HL-60 (cell line): Measurements from ENCODE around the gene CCDC174.

Source experiments
- DNase-seq, 2 experiments: peaks; one replicate each; pipeline ENCODE4 v3.0.0-alpha.2; 2010 to 2020; ENCODE audit warnings: low read depth in 1 of 2, low spot score in 1 of 2
- H3K27ac ChIP-seq: fragments of 250-450 bp; sonication (Bioruptor Pico); replicated peaks from 2 replicates; pipeline ENCODE4 v1.5.1; 2020; ENCODE audit warnings: mild to moderate bottlenecking, moderate library complexity
- H3K27me3 ChIP-seq: fragments of 250-450 bp; sonication (Bioruptor Pico); 2 replicates; pipeline ENCODE4 v1.5.1; 2021; ENCODE audit warnings: mild to moderate bottlenecking, moderate library complexity; ENCODE audit not compliant: insufficient read depth, poor library complexity, severe bottlenecking
- H3K4me3 ChIP-seq: replicated peaks from 2 replicates; pipeline ENCODE4 v1.5.1; 2011; ENCODE audit warnings: mild to moderate bottlenecking, control low read depth, low read length; ENCODE audit not compliant: insufficient read depth
- GABPA ChIP-seq: IDR thresholded peaks from 2 replicates; pipeline ENCODE4 v1.6.1; 2012; ENCODE audit warnings: low read depth
- POLR2AphosphoS5 ChIP-seq: IDR thresholded peaks from 2 replicates; pipeline ENCODE4 v1.6.1; 2012; ENCODE audit warnings: low read depth
- SPI1 ChIP-seq: IDR thresholded peaks from 2 replicates; pipeline ENCODE4 v1.6.1; 2012; ENCODE audit warnings: low read depth, mild to moderate bottlenecking, borderline replicate concordance
- TF ChIP-seq, protein P1 (sequence below): IDR thresholded peaks from one replicate; pipeline ENCODE4 v1.5.1; 2011; ENCODE audit warnings: low read length, control low read depth, inconsistent platforms; ENCODE audit not compliant: insufficient read depth
- TF ChIP-seq, protein P2 (sequence below): IDR thresholded peaks from 2 replicates; pipeline ENCODE4 v1.6.1; 2012; ENCODE audit warnings: low read depth; ENCODE audit not compliant: insufficient replicate concordance

CCDC174 gene

DNA sequence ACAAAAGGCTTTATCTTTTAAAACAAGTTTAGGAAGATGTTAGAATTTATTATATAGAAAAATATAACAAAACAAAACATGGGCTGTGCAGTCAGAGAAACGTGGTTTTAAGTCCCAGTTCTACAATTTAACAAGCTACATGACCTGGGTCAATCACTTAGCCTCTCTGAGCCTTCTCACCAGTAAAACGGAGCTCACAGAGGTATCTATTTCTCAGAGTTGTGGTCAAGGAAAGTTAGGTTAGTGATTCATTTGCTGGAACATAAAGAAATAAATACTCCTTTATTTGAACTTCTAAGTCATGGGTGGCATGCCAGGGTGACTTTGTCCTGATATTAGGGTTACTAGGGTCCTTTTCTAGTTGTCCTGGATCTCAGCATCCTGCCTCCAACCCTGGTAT lies 10.8 kb upstream of the CCDC174 start:
- TF ChIP-seq, protein P1, sequence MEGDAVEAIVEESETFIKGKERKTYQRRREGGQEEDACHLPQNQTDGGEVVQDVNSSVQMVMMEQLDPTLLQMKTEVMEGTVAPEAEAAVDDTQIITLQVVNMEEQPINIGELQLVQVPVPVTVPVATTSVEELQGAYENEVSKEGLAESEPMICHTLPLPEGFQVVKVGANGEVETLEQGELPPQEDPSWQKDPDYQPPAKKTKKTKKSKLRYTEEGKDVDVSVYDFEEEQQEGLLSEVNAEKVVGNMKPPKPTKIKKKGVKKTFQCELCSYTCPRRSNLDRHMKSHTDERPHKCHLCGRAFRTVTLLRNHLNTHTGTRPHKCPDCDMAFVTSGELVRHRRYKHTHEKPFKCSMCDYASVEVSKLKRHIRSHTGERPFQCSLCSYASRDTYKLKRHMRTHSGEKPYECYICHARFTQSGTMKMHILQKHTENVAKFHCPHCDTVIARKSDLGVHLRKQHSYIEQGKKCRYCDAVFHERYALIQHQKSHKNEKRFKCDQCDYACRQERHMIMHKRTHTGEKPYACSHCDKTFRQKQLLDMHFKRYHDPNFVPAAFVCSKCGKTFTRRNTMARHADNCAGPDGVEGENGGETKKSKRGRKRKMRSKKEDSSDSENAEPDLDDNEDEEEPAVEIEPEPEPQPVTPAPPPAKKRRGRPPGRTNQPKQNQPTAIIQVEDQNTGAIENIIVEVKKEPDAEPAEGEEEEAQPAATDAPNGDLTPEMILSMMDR, result no peak
- no peak for DNase-seq
- Histone ChIP-seq H3K4me3 (no peak overlapping the region), H3K27ac (no peak overlapping the region), H3K27me3 (no peaks in the 10 kb centered on the region)

DNA sequence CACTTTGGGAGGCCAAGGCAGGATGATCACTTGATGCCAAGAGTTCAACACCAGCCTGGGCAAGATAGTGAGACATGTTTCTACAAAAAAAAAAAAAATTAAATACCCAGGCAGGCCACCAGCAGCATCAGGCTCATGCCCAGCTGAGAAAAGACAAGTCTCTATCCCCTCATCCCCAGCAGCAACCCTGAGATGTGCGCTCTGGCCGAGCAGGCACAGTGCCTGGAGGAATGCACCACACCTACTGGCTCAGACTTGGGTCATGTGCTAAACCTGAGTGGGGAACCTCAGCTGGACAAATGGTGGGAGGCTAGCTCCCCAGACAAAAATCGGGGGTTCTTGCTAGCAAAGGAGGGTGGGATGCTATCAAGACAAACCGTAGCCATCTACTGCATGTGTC lies 10.2 kb upstream of the CCDC174 start:
- DNase-seq, result no peak
- Histone ChIP-seq H3K4me3 (no peak overlapping the region), H3K27me3 (no peaks in the 10 kb centered on the region), H3K27ac (no peak overlapping the region)
- no peak for TF ChIP-seq SPI1
- TF ChIP-seq, protein P2, sequence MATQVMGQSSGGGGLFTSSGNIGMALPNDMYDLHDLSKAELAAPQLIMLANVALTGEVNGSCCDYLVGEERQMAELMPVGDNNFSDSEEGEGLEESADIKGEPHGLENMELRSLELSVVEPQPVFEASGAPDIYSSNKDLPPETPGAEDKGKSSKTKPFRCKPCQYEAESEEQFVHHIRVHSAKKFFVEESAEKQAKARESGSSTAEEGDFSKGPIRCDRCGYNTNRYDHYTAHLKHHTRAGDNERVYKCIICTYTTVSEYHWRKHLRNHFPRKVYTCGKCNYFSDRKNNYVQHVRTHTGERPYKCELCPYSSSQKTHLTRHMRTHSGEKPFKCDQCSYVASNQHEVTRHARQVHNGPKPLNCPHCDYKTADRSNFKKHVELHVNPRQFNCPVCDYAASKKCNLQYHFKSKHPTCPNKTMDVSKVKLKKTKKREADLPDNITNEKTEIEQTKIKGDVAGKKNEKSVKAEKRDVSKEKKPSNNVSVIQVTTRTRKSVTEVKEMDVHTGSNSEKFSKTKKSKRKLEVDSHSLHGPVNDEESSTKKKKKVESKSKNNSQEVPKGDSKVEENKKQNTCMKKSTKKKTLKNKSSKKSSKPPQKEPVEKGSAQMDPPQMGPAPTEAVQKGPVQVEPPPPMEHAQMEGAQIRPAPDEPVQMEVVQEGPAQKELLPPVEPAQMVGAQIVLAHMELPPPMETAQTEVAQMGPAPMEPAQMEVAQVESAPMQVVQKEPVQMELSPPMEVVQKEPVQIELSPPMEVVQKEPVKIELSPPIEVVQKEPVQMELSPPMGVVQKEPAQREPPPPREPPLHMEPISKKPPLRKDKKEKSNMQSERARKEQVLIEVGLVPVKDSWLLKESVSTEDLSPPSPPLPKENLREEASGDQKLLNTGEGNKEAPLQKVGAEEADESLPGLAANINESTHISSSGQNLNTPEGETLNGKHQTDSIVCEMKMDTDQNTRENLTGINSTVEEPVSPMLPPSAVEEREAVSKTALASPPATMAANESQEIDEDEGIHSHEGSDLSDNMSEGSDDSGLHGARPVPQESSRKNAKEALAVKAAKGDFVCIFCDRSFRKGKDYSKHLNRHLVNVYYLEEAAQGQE, result no peak
- TF ChIP-seq, protein P1, result no peak

GRCh38 chr3:14645453-14645852 lies 6.1 kb upstream of the CCDC174 start:
- TF ChIP-seq GABPA (no peak), POLR2AphosphoS5 (no peak), SPI1 (no peak)
- TF ChIP-seq, protein P2, result no peak
- TF ChIP-seq, protein P1, result no peak
- H3K27me3 ChIP-seq, result no peaks in the 10 kb centered on the region
- H3K27ac ChIP-seq, result peak overlapping the region; percentile 77

GRCh38 chr3:14646131-14646573 lies 5.4 kb upstream of the CCDC174 start:
- no peaks in the 10 kb centered on the region for H3K27me3 ChIP-seq
- H3K4me3 ChIP-seq, result no peak overlapping the region
- H3K27ac ChIP-seq, result peak overlapping the region; percentile 77
- DNase-seq, result peak in 1 of 2 experiments; percentile 34
- TF ChIP-seq POLR2AphosphoS5, result peak; percentile 7; the same call in 1 of the 2 replicates
- TF ChIP-seq, protein P2, result no peak

More at GRCh38 chr3:14645453-14645852, 6.1 kb upstream of the CCDC174 start:
- DNase-seq, result no peak
- no peak overlapping the region for H3K4me3 ChIP-seq
